K562 (cell line): ENCODE measurements around the gene DGLUCY. TPM values are rescaled to one million over a fixed set of nuclear protein-coding genes. Genes with fewer than 3 reads are reported as not detected.

ENCODE experiments used
- ATAC-seq: fragments of 200-7000 bp; cut with Tn5 transposase; 3 replicates; pipeline ENCODE4 v1.9.1; 2020; ENCODE audit warnings: moderate library complexity
- BruUV-seq: library from RNA; stranded (reverse); fragments of 400-500 nt; replicated peaks from 2 replicates; lab custom pipeline; 2021; lab: Mats Ljungman, UMichigan
- CTCF ChIA-PET: fragments of 300-600 bp; formaldehyde crosslinking; extraction: SDS; loops from one replicate; lab custom pipeline; 2021; ENCODE audit warnings: low intra/inter-chr PET ratio; lab: Yijun Ruan, JAX
- POLR2A ChIA-PET: fragments of 300-600, 350-650 bp; sonication (Branson Sonifier 250); formaldehyde crosslinking; extraction: SDS; loops from one replicate; lab custom pipeline; 2021; ENCODE audit warnings: antibody characterized with exemption, inconsistent platforms; lab: Yijun Ruan, JAX
- DNase-seq, 4 experiments: peaks; one replicate each; pipeline versions ENCODE4 v3.0.0 to v3.0.0-alpha.2; 2011 to 2018; ENCODE audit warnings: low spot score in 3 of 4, mixed read lengths in 3 of 4; ENCODE audit errors: extremely low read depth in 1 of 4
- FAIRE-seq: peaks from 2 replicates; lab custom pipeline; 2011; peaks lifted over from hg19 to GRCh38; lab: Jason Lieb, UNC
- H2AFZ ChIP-seq: 2 replicates; pipeline ENCODE4 v1.6.0; 2011; ENCODE audit warnings: low read depth, low read length, control low read depth, inconsistent platforms
- H3K27ac ChIP-seq: fragments of 200-600 bp; 3 replicates; pipeline ENCODE4 v1.8.0; 2011; ENCODE audit warnings: low read depth, mild to moderate bottlenecking, control low read depth, inconsistent platforms, low read length, moderate library complexity, mixed read lengths; ENCODE audit errors: extremely low read depth
- H3K27me3 ChIP-seq, 2 experiments: fragments of 300-600 bp in 1 of 2; 2 replicates in 1 of 2; 3 replicates in 1 of 2; pipeline versions ENCODE4 v1.6.0 to v1.8.0; 2011; ENCODE audit warnings: inconsistent platforms in 2 of 2, low read length in 2 of 2, mild to moderate bottlenecking in 1 of 2, mixed read lengths in 1 of 2, moderate library complexity in 1 of 2; ENCODE audit not compliant: control insufficient read depth in 2 of 2, insufficient read depth in 2 of 2
- H3K36me3 ChIP-seq: fragments of 300-600 bp; 3 replicates; pipeline ENCODE4 v1.8.0; 2011; ENCODE audit warnings: mild to moderate bottlenecking, low read length, inconsistent platforms; ENCODE audit not compliant: control insufficient read depth, insufficient read depth
- H3K4me1 ChIP-seq, 2 experiments: fragments of 200-600 bp in 1 of 2; replicated peaks in 1 of 2; 2 replicates in 1 of 2; 3 replicates in 1 of 2; pipeline versions ENCODE4 v1.5.1 to v1.8.0; 2011; ENCODE audit warnings: inconsistent platforms in 2 of 2, low read length in 2 of 2, mild to moderate bottlenecking in 1 of 2, mixed read lengths in 1 of 2, moderate library complexity in 1 of 2; ENCODE audit not compliant: control insufficient read depth in 2 of 2, insufficient read depth in 2 of 2
- H3K4me2 ChIP-seq: 2 replicates; pipeline ENCODE4 v1.6.1; 2011; ENCODE audit warnings: low read length, control low read depth, inconsistent platforms, mixed read lengths; ENCODE audit not compliant: insufficient read depth
- H3K4me3 ChIP-seq: fragments of 200-600 bp; sonication (generic), shearing (Covaris generic); 2 replicates; pipeline ENCODE4 v1.5.1; 2016; ENCODE audit warnings: control low read depth, inconsistent platforms
- H3K79me2 ChIP-seq: fragments of 200-600 bp; 3 replicates; pipeline ENCODE4 v1.8.0; 2011; ENCODE audit warnings: low read length, inconsistent platforms; ENCODE audit not compliant: control insufficient read depth, insufficient read depth
- H3K9ac ChIP-seq, 2 experiments: 2 replicates each; pipeline versions ENCODE4 v1.6.0 to v1.6.1; 2011; ENCODE audit warnings: low read depth in 2 of 2, low read length in 2 of 2, control low read depth in 1 of 2, inconsistent platforms in 1 of 2, mild to moderate bottlenecking in 1 of 2, mixed read lengths in 1 of 2; ENCODE audit not compliant: insufficient read depth in 1 of 2
- H3K9me1 ChIP-seq: one replicate; pipeline ENCODE4 v1.6.0; 2011; ENCODE audit warnings: inconsistent platforms, mild to moderate bottlenecking, low read length, moderate library complexity; ENCODE audit not compliant: control insufficient read depth, insufficient read depth
- H3K9me3 ChIP-seq: replicated peaks from 2 replicates; pipeline ENCODE4 v1.5.1; 2011; ENCODE audit warnings: low read depth, low read length, inconsistent platforms; ENCODE audit not compliant: control insufficient read depth, insufficient read depth
- H4K20me1 ChIP-seq: replicated peaks from 2 replicates; pipeline ENCODE4 v1.6.1; 2011; ENCODE audit warnings: low read length, inconsistent platforms, mixed read lengths; ENCODE audit not compliant: control insufficient read depth, insufficient read depth
- CBFA2T2 ChIP-seq: fragments of 450-650 bp; conservative IDR thresholded peaks from 2 replicates; pipeline ENCODE4 v1.6.1; 2017; ENCODE audit warnings: mild to moderate bottlenecking
- ETS2 ChIP-seq: IDR thresholded peaks from 2 replicates; pipeline ENCODE4 v1.6.1; 2016; ENCODE audit warnings: borderline replicate concordance, missing genetic modification characterization, mild to moderate bottlenecking, moderate library complexity, missing compliant biosample characterization; ENCODE audit not compliant: poor library complexity, severe bottlenecking
- KDM4B ChIP-seq, 2 experiments: fragments of 450-650 bp in 1 of 2; sonication (generic) in 1 of 2; IDR thresholded peaks; 2 replicates each; pipeline ENCODE4 v1.6.1; 2016 to 2017; ENCODE audit warnings: borderline replicate concordance in 2 of 2, antibody characterized with exemption in 1 of 2, low read depth in 1 of 2, mild to moderate bottlenecking in 1 of 2
- LCOR ChIP-seq: sonication (generic); formaldehyde crosslinking; IDR thresholded peaks from 2 replicates; pipeline ENCODE4 v1.8.0; 2022; ENCODE audit warnings: mild to moderate bottlenecking, missing genetic modification reagents
- MAFG ChIP-seq: fragments of 450-650 bp; conservative IDR thresholded peaks from 2 replicates; pipeline ENCODE4 v1.6.1; 2016; ENCODE audit warnings: missing genetic modification characterization, missing compliant biosample characterization
- NCOA6 ChIP-seq: fragments of 450-650 bp; IDR thresholded peaks from 2 replicates; pipeline ENCODE4 v1.6.1; 2017; ENCODE audit warnings: mild to moderate bottlenecking
- PPARD ChIP-seq: fragments of 250-450 bp; sonication (Bioruptor Pico); IDR thresholded peaks from 2 replicates; pipeline ENCODE4 v1.8.0; 2022; ENCODE audit warnings: inconsistent platforms, mild to moderate bottlenecking, moderate library complexity
- PTBP1 ChIP-seq: fragments of 200-400 bp; formaldehyde crosslinking; IDR thresholded peaks from 2 replicates; pipeline ENCODE4 v1.6.1; 2017; ENCODE audit warnings: low read depth, low read length
- PTTG1 ChIP-seq: fragments of 450-650 bp; IDR thresholded peaks from 2 replicates; pipeline ENCODE4 v1.6.1; 2016; ENCODE audit warnings: low read depth, mild to moderate bottlenecking, missing genetic modification characterization, missing compliant biosample characterization
- RHOXF2B ChIP-seq: fragments of 250-450 bp; sonication (Bioruptor Pico); conservative IDR thresholded peaks from 2 replicates; pipeline ENCODE4 v1.5.1; 2021
- SMARCE1 ChIP-seq: fragments of 450-650 bp; IDR thresholded peaks from 2 replicates; pipeline ENCODE4 v1.7.1; 2016; ENCODE audit warnings: mild to moderate bottlenecking
- TOE1 ChIP-seq, 2 experiments: fragments of 450-650 bp in 1 of 2; sonication (generic) in 1 of 2; formaldehyde crosslinking in 1 of 2; IDR thresholded peaks; 2 replicates each; pipeline versions ENCODE4 v1.7.1 to v1.8.0; 2016 to 2022; ENCODE audit warnings: borderline replicate concordance in 2 of 2, mild to moderate bottlenecking in 2 of 2, antibody characterized with exemption in 1 of 2, inconsistent platforms in 1 of 2, low read depth in 1 of 2, missing genetic modification reagents in 1 of 2, moderate library complexity in 1 of 2
- ZC3H4 ChIP-seq: sonication (generic); formaldehyde crosslinking; IDR thresholded peaks from 2 replicates; pipeline ENCODE4 v1.9.0; 2021; ENCODE audit warnings: missing genetic modification reagents, borderline replicate concordance
- ZNF3 ChIP-seq: fragments of 250-450 bp; sonication (Bioruptor Pico); IDR thresholded peaks from 2 replicates; pipeline ENCODE4 v1.5.0; 2021; ENCODE audit warnings: mild to moderate bottlenecking, moderate library complexity
- ZNF668 ChIP-seq: fragments of 250-450 bp; sonication (Bioruptor Pico); IDR thresholded peaks from 2 replicates; pipeline ENCODE4 v1.8.0; 2022; ENCODE audit warnings: mild to moderate bottlenecking, inconsistent platforms
- WGBS: fragments of 100-300 bp; shearing (Covaris generic); methylation state at CpG from one replicate; pipeline ENCODE4 v1.1.6; 2016; ENCODE audit warnings: low coverage, mixed read lengths; ENCODE audit not compliant: insufficient coverage; ENCODE audit errors: missing lambda C conversion rate; 5-methylcytosine and 5-hydroxymethylcytosine counted together
- in situ Hi-C: fragments of 300-500 bp; cut with MboI; formaldehyde crosslinking; loops from 4 replicates; pipeline ENCODE4 v1.15.0; 2018; ENCODE audit warnings: inconsistent platforms, mixed read lengths
- intact Hi-C: fragments of 100-400 bp; cut with micrococcal nuclease; formaldehyde crosslinking; loops from 2 replicates; pipeline ENCODE4 v1.14.2; 2022
- polyA plus RNA-seq, 8 experiments: library from polyadenylated mRNA; depleted of rRNA in 4 of 8; stranded (reverse) in 5 of 8; unstranded in 3 of 8; fragments of >200 nt; fragmentation: Nextera tagmentation in 2 of 8; fragmentation: Illumina TruSeq in 1 of 8; extraction: Ambion mirVana in 2 of 8; extraction: Trizol in 1 of 8; gene quantifications; 2 replicates each; pipeline versions ENCODE4 v1.2.1 to v1.2.3, GENCODE V29; 2011 to 2014; ENCODE audit warnings: inconsistent platforms in 1 of 8, missing spikeins in 1 of 8
- total RNA-seq, 7 experiments: library from RNA; depleted of rRNA in 6 of 7; stranded (reverse); fragments of >200 nt in 6 of 7; fragmentation: Illumina TruSeq in 2 of 7; extraction: Trizol in 2 of 7; gene quantifications; 2 replicates each; pipeline versions ENCODE4 v1.2.1 to v1.2.3, GENCODE V29; 2011 to 2021; ENCODE audit warnings: low replicate concordance in 1 of 7
- TF ChIP-seq, protein P1 (sequence below): sonication (generic); formaldehyde crosslinking; IDR thresholded peaks from 2 replicates; pipeline ENCODE4 v1.9.0; 2022; ENCODE audit warnings: mild to moderate bottlenecking, missing genetic modification reagents
- TF ChIP-seq, protein P2 (sequence below): sonication (generic); formaldehyde crosslinking; IDR thresholded peaks from 2 replicates; pipeline ENCODE4 v1.5.0; 2020; ENCODE audit warnings: missing genetic modification reagents
- TF ChIP-seq, protein P3 (sequence below): fragments of 250-450 bp; sonication (Bioruptor Pico); IDR thresholded peaks from 2 replicates; pipeline ENCODE4 v1.5.0; 2021; ENCODE audit warnings: mild to moderate bottlenecking, moderate library complexity

Gene DGLUCY
- total and polyA plus RNA-seq, 9 of the 15 experiments (the other 6 are each of a cell fraction or from before 2014, with no cell fraction given): 9.9 to 28.4 (median 21.0) TPM

DNA sequence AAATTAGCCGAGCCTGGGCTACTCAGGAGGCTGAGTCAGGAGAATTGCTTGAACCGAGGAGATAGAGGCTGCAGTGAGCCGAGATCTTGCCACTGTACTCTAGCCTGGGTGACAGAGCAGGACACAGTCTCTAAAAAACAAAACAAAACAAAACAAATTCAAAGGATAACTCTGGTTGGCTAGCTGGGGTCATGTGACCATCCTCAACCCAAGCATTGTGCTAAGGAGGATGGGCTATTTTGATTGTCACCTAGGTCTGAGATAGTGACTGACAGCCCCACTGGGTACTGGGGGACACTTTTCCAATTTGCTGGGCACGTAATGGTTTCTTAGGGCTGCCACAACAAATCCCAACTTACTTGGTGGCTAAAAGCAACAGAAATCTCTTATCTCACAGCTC lies 11.9 kb downstream of the DGLUCY start (continued):
- TF ChIP-seq, protein P1, sequence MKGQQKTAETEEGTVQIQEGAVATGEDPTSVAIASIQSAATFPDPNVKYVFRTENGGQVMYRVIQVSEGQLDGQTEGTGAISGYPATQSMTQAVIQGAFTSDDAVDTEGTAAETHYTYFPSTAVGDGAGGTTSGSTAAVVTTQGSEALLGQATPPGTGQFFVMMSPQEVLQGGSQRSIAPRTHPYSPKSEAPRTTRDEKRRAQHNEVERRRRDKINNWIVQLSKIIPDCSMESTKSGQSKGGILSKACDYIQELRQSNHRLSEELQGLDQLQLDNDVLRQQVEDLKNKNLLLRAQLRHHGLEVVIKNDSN: peak; percentile 71
- TF ChIP-seq SMARCE1 (no peak), MAFG (tag) (no peak), CBFA2T2 (0 out of 2 replicates have a peak, but pooled peaks have one; percentile 12)
- TF ChIP-seq, protein P2, sequence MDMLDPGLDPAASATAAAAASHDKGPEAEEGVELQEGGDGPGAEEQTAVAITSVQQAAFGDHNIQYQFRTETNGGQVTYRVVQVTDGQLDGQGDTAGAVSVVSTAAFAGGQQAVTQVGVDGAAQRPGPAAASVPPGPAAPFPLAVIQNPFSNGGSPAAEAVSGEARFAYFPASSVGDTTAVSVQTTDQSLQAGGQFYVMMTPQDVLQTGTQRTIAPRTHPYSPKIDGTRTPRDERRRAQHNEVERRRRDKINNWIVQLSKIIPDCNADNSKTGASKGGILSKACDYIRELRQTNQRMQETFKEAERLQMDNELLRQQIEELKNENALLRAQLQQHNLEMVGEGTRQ: peak; percentile 65

DNA sequence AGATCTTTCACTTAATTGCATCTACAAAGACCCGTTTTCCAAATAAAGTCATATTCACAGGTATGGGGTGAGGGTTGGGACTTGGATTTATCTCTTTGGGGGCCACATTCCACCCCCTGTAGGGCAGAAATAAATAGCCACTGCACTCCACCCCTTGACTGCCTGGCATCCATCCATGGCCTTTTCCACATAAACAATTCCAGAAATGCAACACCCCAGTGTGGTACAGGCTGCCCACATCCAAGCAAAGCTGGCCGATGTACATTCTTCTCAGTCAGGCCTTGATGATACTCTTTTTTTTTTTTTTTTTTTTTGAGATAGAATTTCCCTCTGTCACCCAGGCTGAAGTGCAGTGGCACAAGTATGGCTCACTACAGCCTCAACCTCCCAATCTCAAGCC lies 12.9 kb downstream of the DGLUCY start:
- POLR2A ChIA-PET: no interaction called here
- ATAC-seq: no peak
- no peak for TF ChIP-seq ETS2
- TF ChIP-seq KDM4B (IDR thresholded peaks at IDR 0.05; ENCODE audit: borderline replicate concordance in 2 of 2, low read depth in 1 of 2): no peak
- no peak for TF ChIP-seq ZNF668 (CRISPR knock-in tag)
- TF ChIP-seq ZC3H4 (CRISPR knock-in tag): no peak
- TF ChIP-seq, protein P3, sequence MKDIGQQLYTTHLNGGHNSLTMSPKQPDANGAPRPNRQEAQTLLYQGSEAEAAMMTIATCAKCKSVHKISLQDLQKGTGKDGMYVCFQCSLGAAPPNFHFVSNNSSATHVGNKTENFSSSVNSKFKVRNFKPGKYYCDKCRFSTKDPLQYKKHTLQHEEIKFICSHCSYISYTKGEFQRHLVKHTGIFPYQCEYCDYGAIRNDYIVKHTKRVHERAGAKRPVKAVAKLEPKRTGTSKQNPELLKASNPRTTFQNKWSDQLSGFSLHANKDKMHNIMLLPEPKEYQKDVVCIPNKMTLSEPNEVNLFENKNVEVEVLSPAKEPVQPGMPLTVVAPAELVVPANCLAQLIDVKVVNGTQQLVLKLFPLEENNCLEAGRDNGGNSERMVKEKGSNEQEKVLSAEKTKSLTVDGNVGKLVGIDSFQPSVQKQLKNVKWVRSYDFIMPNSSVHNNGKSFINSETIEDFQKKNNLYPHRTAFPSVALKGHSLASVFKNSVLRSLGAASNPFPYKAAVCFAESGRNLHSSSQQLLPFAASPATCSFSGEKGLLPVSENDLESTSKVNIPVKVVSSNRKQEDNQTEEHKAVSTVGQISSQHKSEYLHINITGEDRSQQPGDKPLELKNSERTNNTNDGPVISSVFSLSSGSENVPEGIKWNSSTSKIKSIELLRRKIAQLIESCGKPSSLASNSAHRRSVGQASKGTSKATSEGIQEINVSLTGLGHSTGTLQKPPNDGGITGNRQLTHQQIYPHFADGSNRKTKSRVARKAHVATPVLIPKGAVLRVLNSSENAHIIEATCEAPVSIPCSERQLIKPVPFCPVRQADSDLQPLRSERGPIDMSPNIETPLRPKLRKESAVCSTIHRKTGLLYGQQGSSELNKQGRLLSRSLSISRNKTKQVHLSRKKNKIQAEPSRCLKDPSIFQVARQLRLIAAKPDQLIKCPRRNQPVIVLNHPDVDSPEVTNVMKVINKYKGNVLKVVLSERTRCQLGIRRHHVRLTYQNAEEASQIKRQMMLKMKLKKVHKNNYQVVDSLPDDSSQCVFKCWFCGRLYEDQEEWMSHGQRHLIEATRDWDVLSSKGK (CRISPR knock-in tag): no peak
- no peak for TF ChIP-seq RHOXF2B (CRISPR knock-in tag)
- no peak for TF ChIP-seq PTBP1
- TF ChIP-seq PTTG1 (tag): no peak
- TF ChIP-seq NCOA6: no peak
- TF ChIP-seq PPARD (CRISPR knock-in tag): no peak
- TF ChIP-seq ZNF3: no peak
- no peak for TF ChIP-seq TOE1 (IDR thresholded peaks at IDR 0.05; ENCODE audit: borderline replicate concordance)
- no peak for TF ChIP-seq TOE1 (CRISPR knock-in tag; IDR thresholded peaks at IDR 0.05; ENCODE audit: borderline replicate concordance, low read depth)
- TF ChIP-seq LCOR (CRISPR knock-in tag): no peak

More for the DNA sequence above, 12.9 kb downstream of the DGLUCY start:
- Histone ChIP-seq H3K79me2 (peaks cover 7% of the 10 kb centered on the region; the same call in 2 of the 3 replicates), H3K4me2 (no peak overlapping the region), H3K4me1 (peaks cover 3 to 5% of the 10 kb centered on the region in 2 experiments; a peak in 3 of 5 replicates), H3K27ac (no peak overlapping the region), H3K9ac (no peak overlapping the region), H2AFZ (no peak overlapping the region), H3K36me3 (peaks cover 15% of the 10 kb centered on the region; the same call in 1 of the 3 replicates), H4K20me1 (no peaks in the 10 kb centered on the region), H3K4me3 (no peak overlapping the region), H3K9me1 (no peaks in the 10 kb centered on the region), H3K27me3 (no peaks in the 10 kb centered on the region), H3K9me3 (no peaks in the 10 kb centered on the region)
- CTCF ChIA-PET: no interaction called here
- DNase-seq (no peak), FAIRE-seq (no peak)
- BruUV-seq: no TSS peak
- in situ Hi-C loops (no loop called here), intact Hi-C loops (no loop called here)
- WGBS: 86% methylated on average over 2 of the region's 2 CpGs
